Epithelial cell of proximal tubule (primary cell): ENCODE measurements around the gene KLHL20. TPM values are rescaled to one million over a fixed set of nuclear protein-coding genes. Genes with fewer than 3 reads are reported as not detected.
"Not testable (repeated sequence)": the region's sequence is repeated elsewhere in the genome, so short reads cannot be mapped to it uniquely, and the experiment has no call there.

ENCODE experiments used
- DNase-seq: peaks from one replicate; pipeline ENCODE4 v3.0.0-alpha.2; 2011; ENCODE audit warnings: low read depth
- H3K4me3 ChIP-seq: 2 replicates; pipeline ENCODE4 v1.5.1; 2011; ENCODE audit warnings: low read depth, mild to moderate bottlenecking, low read length
- CTCF ChIP-seq: conservative IDR thresholded peaks from 2 replicates; pipeline ENCODE4 v1.5.1; 2012; ENCODE audit warnings: low read depth, mild to moderate bottlenecking, low read length
- total RNA-seq: library from RNA; depleted of rRNA; stranded (reverse); fragments of >200 nt; gene quantifications from 2 replicates; pipeline ENCODE4 v1.2.3, GENCODE V29; 2015

Gene KLHL20
- 6.7 and 8.2 TPM in 2 replicates for total RNA-seq

GRCh38 chr1:173714759-173715537 lies at the start of gene KLHL20:
Gene KLHL20 (plus strand): TSS chr1:173714981. CDS start chr1:173716044, 1,063 bp downstream.
- no peak for TF ChIP-seq CTCF
- peak within 1 kb of the TSS; percentile 65 for H3K4me3 ChIP-seq
- peak; percentile 75 for DNase-seq

DNA sequence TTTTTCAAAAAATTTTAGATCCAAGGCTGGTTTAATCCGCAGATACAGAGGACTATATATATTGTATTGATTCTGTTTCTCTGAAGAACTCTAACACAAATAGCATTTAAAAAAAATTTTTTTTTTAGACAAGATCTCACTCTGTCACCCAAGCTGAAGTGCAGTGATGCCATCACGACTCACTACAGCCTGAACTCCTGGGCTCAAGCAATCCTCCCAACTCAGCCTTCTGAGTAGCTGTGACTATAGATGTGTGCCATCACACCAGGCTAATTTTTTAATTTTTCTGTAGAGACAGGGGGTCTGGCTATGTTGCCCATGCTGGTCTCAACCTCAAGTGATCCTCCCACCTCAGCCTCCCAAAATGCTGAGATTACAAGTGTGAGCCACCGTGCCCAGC lies 48.1 kb upstream of the KLHL20 start:
- no peak for DNase-seq
- TF ChIP-seq CTCF = no peak
- H3K4me3 ChIP-seq = no peak overlapping the region

- no peak for DNase-seq
- H3K4me3 ChIP-seq = peak within 1 kb of the TSS; percentile 63
- peak; percentile 10 for TF ChIP-seq CTCF
These were observed 45.3 kb upstream of the KLHL20 start, which contains the start of gene ANKRD45 for GRCh38 chr1:173669491-173669941. Gene ANKRD45 (minus strand): TSS chr1:173669851. CDS start chr1:173659418, 10,433 bp downstream.

- H3K4me3 ChIP-seq, DNase-seq: not testable (repeated sequence)
These were observed 40.3 kb upstream of the KLHL20 start for GRCh38 chr1:173674496-173674895.

GRCh38 chr1:173680152-173680551 lies 34.6 kb upstream of the KLHL20 start:
- H3K4me3 ChIP-seq, DNase-seq: not testable (repeated sequence)

- DNase-seq = no peak
- no peak for TF ChIP-seq CTCF
- no peak overlapping the region for H3K4me3 ChIP-seq
These were observed 32.6 kb upstream of the KLHL20 start for GRCh38 chr1:173682184-173682583.

DNA sequence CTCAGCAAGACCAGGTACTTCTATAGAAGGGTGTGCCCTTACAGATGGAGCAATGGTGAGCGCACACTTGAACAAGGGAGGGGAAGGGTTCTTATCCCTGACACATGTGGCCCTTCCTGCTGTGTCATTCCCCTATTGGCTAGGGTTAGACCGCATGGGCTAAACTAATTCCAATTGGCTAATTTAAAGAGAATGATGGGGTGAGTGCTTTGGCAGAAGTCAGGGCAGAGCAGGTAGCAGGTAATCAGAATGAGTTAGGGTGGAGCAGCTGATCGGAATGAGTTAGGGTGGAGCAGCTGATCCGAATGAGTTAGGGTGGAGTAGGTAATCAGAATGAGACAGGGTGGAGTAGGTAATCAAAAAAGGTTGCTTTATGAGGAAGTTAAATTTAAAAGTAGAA lies 30.9 kb upstream of the KLHL20 start:
- H3K4me3 ChIP-seq, DNase-seq: not testable (repeated sequence)

- DNase-seq, H3K4me3 ChIP-seq: not testable (repeated sequence)
These were observed 29.7 kb upstream of the KLHL20 start for GRCh38 chr1:173685121-173685520.

DNA sequence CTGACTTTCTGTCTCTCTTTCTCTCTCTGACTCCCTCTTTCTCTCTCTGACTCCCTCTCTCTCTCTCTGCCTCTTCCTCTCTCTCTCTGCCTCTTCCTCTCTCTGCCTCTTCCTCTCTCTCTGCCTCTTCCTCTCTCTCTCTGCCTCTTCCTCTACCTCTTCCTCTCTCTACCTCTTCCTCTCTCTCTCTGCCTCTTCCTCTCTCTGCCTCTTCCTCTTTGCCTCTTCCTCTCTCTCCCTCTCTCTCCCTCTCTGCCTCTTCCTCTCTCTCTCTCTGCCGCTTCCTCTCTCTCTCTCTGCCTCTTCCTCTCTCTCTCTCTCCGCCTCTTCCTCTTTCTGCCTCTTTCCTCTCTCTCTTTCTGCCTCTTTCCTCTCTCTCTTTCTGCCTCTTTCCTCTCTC lies 26.5 kb upstream of the KLHL20 start:
- no peak overlapping the region for H3K4me3 ChIP-seq
- no peak for TF ChIP-seq CTCF
- no peak for DNase-seq
